Measurements from ENCODE around the gene TMEM209.
"Not testable (repeated sequence)": the region's sequence is repeated elsewhere in the genome, so short reads cannot be mapped to it uniquely, and the experiment has no call there.

The TMEM209 gene

DNA sequence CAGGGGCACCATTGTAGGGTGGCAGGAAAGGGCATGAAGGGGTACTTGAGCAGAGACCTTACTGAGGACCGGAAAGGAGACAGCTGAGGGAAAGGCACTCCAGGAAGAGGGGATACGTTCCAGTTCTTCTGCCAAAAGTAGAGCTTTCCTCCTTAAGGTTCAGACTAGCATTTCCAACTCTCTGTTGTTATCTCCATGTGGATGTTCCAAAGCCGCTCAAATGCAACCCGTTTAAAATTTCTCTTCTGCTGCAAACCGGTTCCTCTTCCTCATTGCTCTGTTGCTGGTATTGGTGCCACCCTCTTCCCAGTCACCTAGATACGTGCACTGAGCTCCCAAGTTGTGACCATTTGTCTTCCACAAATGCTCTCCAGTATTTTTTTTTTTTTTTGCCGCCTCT is 47.5 kb downstream of the TMEM209 start:
- DNase-seq = no peak

DNA sequence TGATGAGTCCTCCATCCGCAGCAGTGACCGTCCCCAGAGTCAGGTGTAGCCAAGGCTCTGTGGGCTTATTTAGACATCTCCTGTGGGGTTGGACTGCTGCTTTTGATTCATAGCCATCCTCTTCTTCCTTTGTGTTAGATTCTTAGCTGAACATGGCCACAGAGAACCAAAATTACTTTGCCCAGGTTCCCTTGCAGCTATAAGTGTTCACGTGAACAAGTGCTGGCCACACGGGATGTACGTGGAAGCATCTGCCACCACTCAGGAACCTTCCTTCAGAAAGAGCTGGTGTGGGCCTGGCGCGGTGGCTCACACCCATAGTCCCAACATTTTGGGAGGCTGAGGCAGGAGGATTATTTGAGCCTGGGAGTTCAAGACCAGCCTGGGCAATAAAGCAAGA is 49.1 kb downstream of the TMEM209 start:
- DNase-seq = no peak

- DNase-seq = no peak
These were observed 50.5 kb downstream of the TMEM209 start for GRCh38 chr7:130154501-130155317.

DNA sequence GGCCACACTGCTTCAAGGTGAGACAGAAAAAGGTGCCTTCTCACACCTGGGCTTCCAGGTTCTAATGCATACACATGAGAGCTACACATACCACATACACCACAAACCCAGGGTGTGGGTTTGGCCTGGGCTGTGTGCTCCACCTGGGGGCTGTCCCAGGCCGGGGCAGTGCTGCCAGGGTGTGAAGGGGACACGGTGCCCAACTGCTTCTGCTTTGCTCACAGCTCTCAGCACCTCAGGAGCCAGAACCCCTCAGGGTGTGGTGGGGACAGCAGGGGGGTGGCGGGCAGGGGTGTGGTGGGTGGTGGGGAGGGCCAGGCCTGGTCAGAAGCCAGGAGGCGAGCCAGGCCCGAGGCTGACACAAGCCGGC is 51.1 kb downstream of the TMEM209 start:
- no peak for DNase-seq

DNA sequence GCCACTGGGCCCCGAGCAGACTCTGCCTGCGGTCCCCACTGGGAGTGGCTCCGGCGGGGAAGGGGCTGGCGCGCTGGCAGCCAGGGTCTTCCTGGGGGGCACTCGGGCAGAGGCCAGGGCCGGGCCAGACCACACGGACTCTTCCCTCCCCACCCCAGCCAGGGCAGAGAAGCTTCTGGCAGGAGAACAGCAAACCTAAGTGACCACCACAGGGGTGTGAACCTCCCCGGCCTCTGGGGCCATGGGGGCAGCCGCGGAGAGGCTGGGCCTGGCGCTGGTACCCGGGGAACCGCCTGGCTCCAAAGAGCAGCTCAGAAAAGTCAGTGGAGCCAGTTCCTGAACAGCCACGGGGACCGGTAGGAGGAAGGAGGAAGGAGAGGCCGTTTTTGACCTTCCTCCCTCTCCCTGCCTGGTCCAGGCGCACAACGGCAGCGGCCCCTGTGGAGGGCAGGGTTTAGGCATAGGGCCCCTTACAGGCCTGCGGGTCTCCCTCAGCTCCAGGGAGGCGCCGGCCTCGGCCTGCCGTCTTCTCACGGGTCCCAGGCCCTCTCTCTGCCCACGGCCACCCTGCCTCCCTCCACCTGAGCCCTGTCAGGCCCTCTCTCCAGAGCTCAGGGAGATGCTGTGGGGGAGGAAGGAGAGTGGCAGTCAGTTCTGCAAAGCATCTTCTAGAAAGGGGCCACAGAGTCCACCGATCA is 51.8 kb downstream of the TMEM209 start:
- no peak for DNase-seq

GRCh38 chr7:130152493-130153210 is 52.6 kb downstream of the TMEM209 start:
- peak; percentile 26 for DNase-seq

DNA sequence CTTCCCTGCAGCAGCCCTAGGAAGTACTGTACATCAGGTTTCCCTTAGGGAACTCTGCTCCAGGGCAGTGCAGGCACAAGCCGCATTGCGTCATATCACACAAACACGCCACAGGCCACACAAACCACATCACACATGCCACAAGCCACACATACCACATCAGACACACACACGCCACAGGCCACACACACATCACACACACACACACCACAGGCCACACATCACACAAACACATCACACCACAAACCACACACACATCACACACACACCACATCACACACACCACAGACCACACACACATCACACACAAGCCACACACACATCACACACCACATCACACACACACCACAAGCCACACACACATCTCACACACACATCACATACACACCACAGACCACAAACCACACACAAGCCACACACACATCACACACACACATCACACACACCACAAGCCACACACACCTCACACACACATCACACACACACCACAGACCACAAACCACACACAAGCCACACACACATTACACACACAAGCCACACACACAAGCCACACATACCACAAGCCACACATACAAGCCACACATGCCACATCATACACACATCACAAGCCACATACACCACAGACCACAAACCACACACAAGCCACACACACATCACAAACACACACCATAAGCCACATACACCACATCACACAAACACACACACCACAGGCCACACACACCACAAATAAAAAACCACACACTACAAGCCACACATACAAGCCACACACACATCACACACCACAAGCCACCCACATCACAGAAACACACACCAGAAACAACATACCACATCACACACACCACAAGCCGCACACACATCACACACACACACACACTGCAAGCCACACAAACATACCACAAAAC is 53.4 kb downstream of the TMEM209 start:
- peak; percentile 23 for DNase-seq

- no peak for DNase-seq
These were observed 54.6 kb downstream of the TMEM209 start for GRCh38 chr7:130150587-130150986.

DNA sequence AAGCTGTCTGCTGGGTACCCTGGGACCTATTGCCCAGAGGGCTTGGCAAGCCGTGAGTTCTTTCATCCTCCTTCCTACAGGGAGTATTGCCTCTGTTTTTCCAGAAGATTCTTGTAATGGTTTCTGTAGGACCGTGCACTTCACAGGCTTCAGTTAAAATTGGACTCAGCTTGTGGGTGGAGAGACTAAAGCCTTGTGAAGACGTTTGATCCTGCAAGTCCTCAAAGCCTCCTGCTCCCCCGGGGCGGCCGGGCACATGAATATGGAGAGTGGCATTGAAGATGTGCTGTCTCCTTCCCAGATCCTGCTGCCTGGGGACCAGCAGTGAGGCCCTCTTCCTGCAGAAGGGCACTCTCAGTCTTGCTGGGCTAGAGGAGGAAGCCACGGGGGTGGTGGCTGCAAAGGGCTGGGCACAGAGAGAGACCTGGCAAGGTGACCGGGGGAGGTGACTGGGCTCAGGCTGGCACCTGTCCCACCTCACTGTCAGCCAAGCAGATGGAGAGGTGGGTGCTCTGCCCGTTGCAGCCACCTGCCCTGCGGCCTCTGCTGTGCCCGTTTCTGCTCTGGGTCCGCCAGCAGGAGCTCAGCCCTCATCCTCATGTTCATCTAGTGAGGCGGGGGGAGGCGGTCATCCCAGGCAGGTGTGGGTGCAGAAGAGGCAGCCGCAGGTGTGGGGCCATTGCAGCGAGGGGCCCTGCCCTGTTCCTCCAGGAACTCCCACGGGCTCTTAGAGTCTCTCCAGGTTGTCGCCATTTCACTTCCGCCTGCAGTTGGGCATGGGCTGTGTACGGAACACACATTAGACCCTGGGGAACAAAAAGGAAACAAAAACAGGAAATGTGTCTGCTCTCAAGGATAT is 55.7 kb downstream of the TMEM209 start:
- DNase-seq = no peak

GRCh38 chr7:130148561-130148960 is 56.6 kb downstream of the TMEM209 start:
- DNase-seq = no peak

DNA sequence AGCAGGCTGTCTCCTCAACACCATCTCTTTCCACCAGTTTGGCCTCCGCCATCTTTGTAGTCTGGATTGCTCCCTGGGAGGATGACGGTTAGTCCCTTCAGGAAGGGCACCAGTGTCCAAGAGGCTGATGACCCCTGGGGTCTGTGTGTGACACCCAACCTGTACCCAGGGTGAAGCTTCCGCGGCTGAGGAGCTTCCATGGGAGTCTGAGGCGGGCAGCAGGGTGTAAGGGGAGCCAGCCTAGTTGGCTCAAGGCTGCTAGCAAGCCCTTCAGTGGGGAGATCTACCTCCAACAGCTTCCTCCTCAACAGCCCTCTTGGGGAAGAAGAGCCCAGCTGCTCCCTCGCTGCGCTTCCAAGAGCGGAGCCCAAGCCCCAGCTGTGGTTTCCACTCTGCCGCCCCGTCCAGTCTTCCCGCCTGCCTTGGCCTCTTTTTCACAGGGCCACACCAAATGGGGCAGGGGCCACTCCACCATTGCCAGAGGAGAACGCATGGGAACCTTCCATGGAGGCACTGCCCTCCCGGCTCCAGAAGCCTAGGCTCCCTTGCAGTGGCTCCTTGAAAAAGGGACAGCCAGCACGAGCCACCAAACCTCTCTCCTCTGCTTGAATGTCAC is 57.4 kb downstream of the TMEM209 start:
- no peak for DNase-seq

- no peak for DNase-seq
These were observed 58.4 kb downstream of the TMEM209 start for GRCh38 chr7:130146693-130147405.

DNA sequence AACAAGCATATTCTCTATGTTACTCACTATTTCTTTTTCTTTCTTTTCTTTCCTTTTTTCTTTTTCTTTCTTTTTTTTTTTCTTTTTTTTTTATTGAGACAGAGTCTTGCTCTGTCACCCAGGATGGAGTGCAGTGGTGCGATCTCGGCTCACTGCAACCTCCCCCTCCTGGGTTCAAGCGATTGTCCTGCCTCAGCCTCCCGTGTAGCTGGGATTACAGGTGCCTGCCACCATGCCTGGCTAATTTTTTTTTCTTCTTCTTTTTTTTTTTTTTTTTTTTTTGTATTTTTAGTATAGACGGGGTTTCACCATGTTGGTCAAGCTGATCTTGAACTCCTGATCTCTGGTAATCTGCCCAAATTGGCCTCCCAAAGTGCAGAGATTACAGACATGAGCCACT is 59.1 kb downstream of the TMEM209 start:
- not testable (repeated sequence) for DNase-seq

DNA sequence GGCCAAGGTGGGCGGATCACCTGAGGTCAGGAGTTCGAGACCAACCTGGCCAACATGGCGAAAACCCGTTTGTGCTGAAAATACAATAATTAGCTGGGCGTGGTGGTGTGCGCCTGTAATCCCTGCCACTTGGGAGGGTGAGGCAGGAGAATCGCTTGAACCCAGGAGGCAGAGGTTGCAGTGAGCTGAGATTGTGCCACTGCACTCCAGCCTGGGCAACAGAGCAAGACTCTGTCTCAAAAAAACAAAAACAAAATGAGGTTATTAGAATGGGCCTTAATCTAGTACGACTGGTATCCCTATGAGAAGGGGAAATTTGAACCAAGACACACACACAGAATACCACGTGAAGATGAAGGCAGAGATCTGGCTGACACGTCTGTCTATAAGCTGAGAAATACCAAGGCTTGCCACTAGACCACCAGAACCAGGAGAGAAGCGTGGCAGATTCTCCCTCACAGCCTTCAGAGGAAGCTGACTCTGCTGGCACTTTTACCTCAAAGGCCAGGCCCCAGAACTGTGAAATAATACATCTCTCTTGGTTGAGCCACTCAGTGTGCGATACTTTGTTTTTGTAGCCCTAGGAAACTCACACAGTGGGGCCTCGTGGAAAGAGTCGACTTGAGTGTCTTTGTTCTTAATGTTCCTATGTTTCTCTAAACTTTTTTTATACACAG is 59.6 kb downstream of the TMEM209 start:
- no peak for DNase-seq

GRCh38 chr7:130144312-130145171 is 60.7 kb downstream of the TMEM209 start:
- no peak for DNase-seq

DNA sequence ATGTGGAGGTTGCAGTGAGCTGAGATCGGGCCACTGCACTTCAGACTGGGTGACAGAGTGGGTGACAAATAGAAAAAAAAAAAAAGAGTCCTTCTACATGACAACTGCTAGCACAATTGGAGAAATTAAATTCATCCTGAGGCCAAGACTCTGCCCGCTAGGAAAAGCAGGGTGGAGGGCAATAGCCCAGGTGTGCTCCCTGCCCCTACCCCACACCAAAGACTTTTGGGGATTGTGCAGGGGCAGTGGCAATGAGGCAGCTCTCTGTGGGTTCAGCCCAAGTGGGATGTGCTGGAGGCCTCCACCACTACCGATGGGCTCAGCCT is 61.3 kb downstream of the TMEM209 start:
- DNase-seq = no peak

- no peak for DNase-seq
These were observed 61.9 kb downstream of the TMEM209 start for GRCh38 chr7:130143334-130143732.

- no peak for DNase-seq
These were observed 62.4 kb downstream of the TMEM209 start for GRCh38 chr7:130142654-130143333.
